ENCODE measurements around the gene ASTN2. TPM values are rescaled to one million over a fixed set of nuclear protein-coding genes. Genes with fewer than 3 reads are reported as not detected.
"Not testable (repeated sequence)": the region's sequence is repeated elsewhere in the genome, so short reads cannot be mapped to it uniquely, and the experiment has no call there.

The ASTN2 gene
- total RNA-seq, 3 donors from 2014 or later = 1.7 to 1.8 (median 1.7) TPM

DNA sequence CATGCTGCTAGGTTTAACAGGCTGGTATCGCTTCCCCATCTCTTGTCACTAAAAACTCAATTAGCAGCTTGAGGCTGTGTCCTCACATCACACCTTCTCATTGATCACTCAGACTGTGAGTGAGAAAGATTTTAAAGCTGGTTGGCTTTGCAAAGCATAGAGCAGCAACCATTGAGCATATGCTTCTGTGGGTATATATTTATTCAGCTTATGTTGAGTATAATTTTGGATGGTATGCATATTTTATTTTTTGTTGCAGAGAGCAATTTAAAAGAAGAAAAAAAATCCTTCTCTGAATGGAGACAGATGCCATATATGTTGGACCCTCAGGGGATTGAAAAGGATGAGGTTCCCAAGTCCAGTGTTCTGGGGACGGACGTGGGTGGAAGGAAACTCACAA is 565.1 kb downstream of the ASTN2 start:
- Mint-ChIP-seq H3K27me3 (ENCODE audit: low read depth) (no peaks in the 10 kb centered on the region), H3K4me1 (ENCODE audit: low read depth) (no peaks in the 10 kb centered on the region), H3K4me3 (no peak overlapping the region), H3K36me3 (ENCODE audit: insufficient read depth) (no peaks in the 10 kb centered on the region), H3K9me3 (no peaks in the 10 kb centered on the region)
- DNase-seq (no peak), ATAC-seq (no peak)

GRCh38 chr9:116844621-116845020 is 570.2 kb downstream of the ASTN2 start:
- no peak for DNase-seq
- no peak overlapping the region for H3K4me3 Mint-ChIP-seq
- no peaks in the 10 kb centered on the region for H3K36me3 Mint-ChIP-seq (ENCODE audit: insufficient read depth)
- no peaks in the 10 kb centered on the region for H3K27me3 Mint-ChIP-seq (ENCODE audit: low read depth)
- no peaks in the 10 kb centered on the region for H3K9me3 Mint-ChIP-seq
- ATAC-seq = no peak
- no peaks in the 10 kb centered on the region for H3K4me1 Mint-ChIP-seq (ENCODE audit: low read depth)

DNA sequence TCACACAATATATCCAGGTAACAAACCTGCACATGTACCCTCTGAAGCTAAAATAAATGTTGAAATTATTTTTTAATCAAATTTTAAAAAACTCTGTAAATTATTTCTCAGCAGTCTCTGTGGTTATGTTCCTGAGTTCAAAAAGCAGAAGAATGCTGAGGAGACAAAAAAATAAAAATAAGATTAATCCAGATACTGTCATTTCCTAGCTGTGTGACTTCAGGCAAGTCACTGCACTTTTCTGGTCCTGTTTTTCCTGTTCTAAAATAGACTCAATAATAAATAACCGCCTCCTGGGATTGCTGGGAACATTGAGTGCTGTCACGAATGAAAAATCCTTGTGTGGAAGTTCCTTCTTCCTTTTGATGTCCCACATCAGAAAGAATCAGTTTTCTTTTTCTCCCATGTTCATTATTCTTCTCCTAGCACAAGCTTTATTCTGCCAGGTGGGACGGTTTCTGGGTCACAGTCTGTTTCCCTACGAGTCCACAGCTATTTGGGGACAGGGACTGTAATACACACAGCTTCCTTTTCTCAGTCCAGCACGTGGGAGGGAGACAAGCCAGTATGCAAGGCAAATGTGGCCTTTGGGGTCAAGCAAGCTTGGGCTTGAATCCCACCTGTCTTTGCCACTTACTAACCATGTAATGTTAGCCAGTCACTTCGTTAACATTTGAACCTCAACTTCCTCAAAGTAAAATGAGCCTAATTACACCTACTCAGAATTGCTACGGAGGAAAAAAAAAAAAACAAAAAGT is 570.8 kb downstream of the ASTN2 start:
- ATAC-seq (no peak), DNase-seq (no peak)
- no peaks in the 10 kb centered on the region for H3K36me3 Mint-ChIP-seq (ENCODE audit: insufficient read depth)

DNA sequence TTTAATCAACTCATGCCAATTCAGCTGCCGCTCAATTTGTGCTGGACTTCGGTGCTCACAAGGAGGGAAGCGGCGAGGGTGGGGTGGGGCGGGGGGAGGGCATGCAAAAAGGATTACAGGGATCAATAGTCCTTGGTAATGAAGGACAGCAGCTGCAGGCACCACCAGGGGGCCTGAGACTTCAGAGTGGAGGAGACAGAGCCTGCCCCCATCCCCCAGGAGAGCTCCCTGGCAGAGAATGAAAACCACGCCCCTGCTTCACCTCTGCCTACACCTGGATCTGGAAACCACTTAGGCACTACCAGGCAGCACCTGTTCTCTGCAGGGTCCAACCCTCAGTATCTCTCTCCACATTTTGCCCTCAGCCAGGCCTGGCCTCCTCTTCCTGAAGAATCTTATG is 572.2 kb downstream of the ASTN2 start:
- Mint-ChIP-seq H3K4me1 (ENCODE audit: low read depth) (no peaks in the 10 kb centered on the region), H3K36me3 (ENCODE audit: insufficient read depth) (no peaks in the 10 kb centered on the region), H3K27me3 (ENCODE audit: low read depth) (no peaks in the 10 kb centered on the region), H3K4me3 (no peak overlapping the region), H3K9me3 (no peaks in the 10 kb centered on the region)
- ATAC-seq (no peak), DNase-seq (no peak)

More for the DNA sequence above, 570.8 kb downstream of the ASTN2 start:
- H3K27me3 Mint-ChIP-seq (ENCODE audit: low read depth) = no peaks in the 10 kb centered on the region
- no peaks in the 10 kb centered on the region for H3K9me3 Mint-ChIP-seq
- H3K4me3 Mint-ChIP-seq = no peak overlapping the region
- H3K4me1 Mint-ChIP-seq (ENCODE audit: low read depth) = no peaks in the 10 kb centered on the region

- H3K36me3 Mint-ChIP-seq (ENCODE audit: insufficient read depth); DNase-seq; H3K4me1 Mint-ChIP-seq (ENCODE audit: low read depth); H3K4me3 Mint-ChIP-seq; H3K27me3 Mint-ChIP-seq (ENCODE audit: low read depth); H3K9me3 Mint-ChIP-seq; ATAC-seq: not testable (repeated sequence)
Observed at GRCh38 chr9:116838468-116838867, 576.4 kb downstream of the ASTN2 start.

DNA sequence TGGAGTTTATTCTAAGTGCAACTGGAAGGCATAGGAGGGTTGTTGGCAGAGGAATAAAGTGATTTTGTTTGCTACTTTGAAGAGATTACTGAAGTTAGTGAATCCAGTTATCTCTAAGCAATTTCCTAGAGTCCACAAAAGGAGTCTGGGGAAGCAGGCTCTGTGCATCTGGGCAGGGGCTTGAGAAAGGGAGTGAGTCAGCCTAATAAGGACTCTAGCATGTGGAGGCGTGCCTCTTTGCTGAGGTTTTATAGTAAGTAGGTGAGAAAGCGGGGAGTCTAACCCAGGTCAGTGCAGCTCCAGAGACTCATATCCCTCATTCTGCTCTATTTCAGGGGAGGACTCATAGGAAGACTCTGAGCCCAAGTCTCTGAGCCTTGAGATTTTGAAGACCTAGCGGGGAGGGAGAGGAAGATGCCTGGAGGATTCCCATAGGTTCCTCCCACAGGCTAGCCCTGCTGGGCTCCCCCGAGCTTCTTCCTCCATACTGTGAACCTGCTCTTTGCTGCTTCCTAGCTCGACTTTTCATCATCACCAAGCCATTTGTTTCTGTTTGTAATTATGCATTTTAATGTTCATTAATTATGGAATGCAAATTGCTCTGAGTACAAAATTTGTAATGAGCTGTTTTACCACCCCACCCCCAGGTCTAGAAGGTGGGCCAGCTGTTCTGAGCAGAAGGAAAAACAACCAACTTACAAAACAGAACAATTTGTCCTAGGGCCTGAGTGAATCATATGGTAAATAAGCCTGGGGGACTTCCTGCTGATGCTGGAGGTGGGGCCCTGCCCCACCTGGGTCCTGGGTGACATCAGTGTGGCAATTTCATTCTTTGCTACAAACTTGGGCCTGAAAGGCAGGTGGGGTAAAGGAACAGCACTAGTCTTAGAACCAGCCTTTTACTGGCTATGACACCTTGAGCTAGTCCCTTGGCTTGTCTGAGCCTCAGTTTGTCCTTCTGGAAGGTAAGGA is 577.6 kb downstream of the ASTN2 start:
- peaks cover 2% of the 10 kb centered on the region for H3K27me3 Mint-ChIP-seq (ENCODE audit: low read depth)
- H3K36me3 Mint-ChIP-seq (ENCODE audit: insufficient read depth) = no peaks in the 10 kb centered on the region
- DNase-seq = no peak
- H3K4me3 Mint-ChIP-seq = no peak overlapping the region
- no peaks in the 10 kb centered on the region for H3K9me3 Mint-ChIP-seq
- ATAC-seq = no peak
- H3K4me1 Mint-ChIP-seq (ENCODE audit: low read depth) = no peaks in the 10 kb centered on the region

DNA sequence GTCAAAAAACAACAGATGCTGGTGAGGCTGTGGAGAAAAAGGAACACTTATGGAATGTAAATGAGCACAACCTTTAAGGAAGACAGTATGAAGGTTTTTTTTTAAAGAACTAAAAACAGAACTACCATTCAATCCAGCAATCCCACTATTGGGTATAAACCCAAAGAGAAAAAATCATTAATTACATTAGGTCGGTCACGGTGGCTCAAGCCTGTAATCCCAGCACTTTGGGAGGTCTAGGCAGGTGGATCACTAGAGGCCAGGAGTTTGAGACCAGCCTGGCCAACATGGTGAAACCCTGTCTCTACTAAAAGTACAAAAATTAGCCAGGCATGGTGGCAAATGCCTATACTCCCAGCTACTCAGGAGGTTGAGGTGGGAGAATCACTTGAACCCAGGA is 584.5 kb downstream of the ASTN2 start:
- not testable (repeated sequence) for H3K27me3 Mint-ChIP-seq (ENCODE audit: low read depth)

DNA sequence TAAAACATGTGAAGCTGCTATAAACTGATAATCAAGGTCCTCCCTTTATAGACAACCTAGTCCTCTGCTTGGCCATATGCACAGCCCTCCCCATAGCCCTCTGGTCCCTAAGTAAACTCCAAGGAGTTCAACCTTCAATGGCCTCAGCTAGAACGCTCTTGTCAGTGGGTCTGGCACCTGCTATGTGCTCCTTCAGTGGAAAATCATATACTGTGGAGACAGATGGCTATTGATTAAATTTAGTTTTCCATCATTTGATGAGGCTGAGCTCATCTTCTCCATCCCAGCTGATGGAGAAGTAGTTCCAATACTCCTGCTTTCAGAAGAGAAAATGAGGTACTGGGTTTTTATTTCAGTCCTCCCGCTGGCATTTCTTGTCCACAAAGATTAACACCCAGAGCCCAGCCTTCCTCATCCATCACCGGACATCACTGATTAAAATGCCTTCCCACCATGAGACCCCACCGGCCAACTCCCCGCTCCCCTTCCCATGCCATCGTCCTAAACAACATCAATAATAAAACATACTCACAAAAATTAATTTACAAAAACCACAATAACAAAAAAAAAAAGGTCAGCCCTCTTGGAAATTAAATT is 593.1 kb downstream of the ASTN2 start:
- Mint-ChIP-seq H3K9me3 (no peaks in the 10 kb centered on the region), H3K36me3 (ENCODE audit: insufficient read depth) (no peaks in the 10 kb centered on the region), H3K4me1 (ENCODE audit: low read depth) (no peaks in the 10 kb centered on the region), H3K4me3 (no peak overlapping the region), H3K27me3 (ENCODE audit: low read depth) (no peaks in the 10 kb centered on the region)
- DNase-seq = no peak
- ATAC-seq = no peak

More for the DNA sequence above, 584.5 kb downstream of the ASTN2 start:
- not testable (repeated sequence) for H3K4me1 Mint-ChIP-seq (ENCODE audit: low read depth); H3K4me3 Mint-ChIP-seq; ATAC-seq; H3K9me3 Mint-ChIP-seq; H3K36me3 Mint-ChIP-seq (ENCODE audit: insufficient read depth); DNase-seq

- Mint-ChIP-seq H3K4me1 (ENCODE audit: low read depth) (no peaks in the 10 kb centered on the region), H3K4me3 (no peak overlapping the region), H3K9me3 (no peaks in the 10 kb centered on the region), H3K27me3 (ENCODE audit: low read depth) (no peaks in the 10 kb centered on the region), H3K36me3 (ENCODE audit: insufficient read depth) (no peaks in the 10 kb centered on the region)
- ATAC-seq = no peak
- no peak for DNase-seq
Observed at GRCh38 chr9:116819116-116819515, 595.7 kb downstream of the ASTN2 start.

DNA sequence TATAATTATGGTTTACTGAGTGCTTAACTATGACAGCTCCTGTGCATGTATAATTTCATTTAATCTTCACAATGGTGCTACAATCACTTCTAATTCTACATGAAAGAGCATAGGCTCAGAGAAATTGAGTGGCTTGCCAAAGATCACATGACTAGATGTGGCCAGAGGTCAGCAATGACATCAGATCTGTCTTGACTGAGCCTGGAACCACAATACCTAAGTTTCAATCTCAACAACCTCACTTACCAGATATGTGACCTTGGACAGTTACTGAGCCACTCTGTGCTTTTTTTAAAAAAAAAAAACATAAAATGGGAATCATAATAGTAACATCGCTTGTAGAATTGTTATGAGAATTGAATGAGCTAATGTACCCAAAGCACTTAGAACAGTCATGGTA is 597.1 kb downstream of the ASTN2 start:
- ATAC-seq (no peak), DNase-seq (no peak)
- Mint-ChIP-seq H3K4me3 (no peak overlapping the region), H3K36me3 (ENCODE audit: insufficient read depth) (no peaks in the 10 kb centered on the region), H3K9me3 (no peaks in the 10 kb centered on the region), H3K27me3 (ENCODE audit: low read depth) (no peaks in the 10 kb centered on the region), H3K4me1 (ENCODE audit: low read depth) (no peaks in the 10 kb centered on the region)

GRCh38 chr9:116816484-116816883 is 598.4 kb downstream of the ASTN2 start:
- H3K9me3 Mint-ChIP-seq = no peaks in the 10 kb centered on the region
- H3K4me1 Mint-ChIP-seq (ENCODE audit: low read depth) = no peaks in the 10 kb centered on the region
- no peak overlapping the region for H3K4me3 Mint-ChIP-seq
- ATAC-seq (no peak), DNase-seq (no peak)
- H3K27me3 Mint-ChIP-seq (ENCODE audit: low read depth) = peaks cover 2% of the 10 kb centered on the region
- no peaks in the 10 kb centered on the region for H3K36me3 Mint-ChIP-seq (ENCODE audit: insufficient read depth)

DNA sequence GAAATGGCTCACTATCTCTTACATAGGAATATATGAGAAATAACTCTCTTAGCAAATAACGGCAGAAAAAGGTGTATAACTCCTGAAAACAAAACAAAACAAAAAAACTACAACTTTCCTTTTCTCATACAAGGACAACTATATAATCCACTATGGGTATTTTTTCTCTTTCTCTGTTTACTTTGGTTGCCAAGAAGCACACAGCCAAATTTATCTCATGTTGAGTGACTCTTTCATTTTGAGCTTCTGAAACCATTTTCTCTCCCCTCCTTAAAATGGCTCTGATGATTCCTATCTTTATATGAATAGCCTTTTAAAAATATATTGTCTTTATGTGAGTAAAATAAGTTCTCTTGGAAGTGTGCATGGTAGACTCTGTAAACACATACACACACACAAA is 599.0 kb downstream of the ASTN2 start:
- Mint-ChIP-seq H3K4me3 (no peak overlapping the region), H3K9me3 (no peaks in the 10 kb centered on the region), H3K4me1 (ENCODE audit: low read depth) (no peaks in the 10 kb centered on the region), H3K36me3 (ENCODE audit: insufficient read depth) (no peaks in the 10 kb centered on the region), H3K27me3 (ENCODE audit: low read depth) (peaks cover 2% of the 10 kb centered on the region)
- DNase-seq (no peak), ATAC-seq (no peak)

DNA sequence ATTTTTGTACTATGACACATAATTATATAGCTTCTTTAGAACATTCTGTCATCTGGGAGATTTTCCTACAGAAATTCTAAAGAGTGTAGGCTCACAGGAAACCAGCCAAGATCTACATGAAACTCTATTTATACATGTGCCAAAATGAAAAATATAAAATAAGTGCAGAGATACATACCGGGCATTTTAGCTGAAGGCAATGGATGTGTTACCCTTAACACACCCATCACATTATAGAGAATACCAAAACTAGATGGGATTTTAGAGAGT is 601.9 kb downstream of the ASTN2 start:
- no peaks in the 10 kb centered on the region for H3K9me3 Mint-ChIP-seq
- H3K36me3 Mint-ChIP-seq (ENCODE audit: insufficient read depth) = no peaks in the 10 kb centered on the region
- ATAC-seq (no peak), DNase-seq (no peak)
- no peaks in the 10 kb centered on the region for H3K4me1 Mint-ChIP-seq (ENCODE audit: low read depth)
- peaks cover 2% of the 10 kb centered on the region for H3K27me3 Mint-ChIP-seq (ENCODE audit: low read depth)
- no peak overlapping the region for H3K4me3 Mint-ChIP-seq

GRCh38 chr9:116812231-116813030 is 602.4 kb downstream of the ASTN2 start:
- Mint-ChIP-seq H3K4me3 (no peak overlapping the region), H3K4me1 (ENCODE audit: low read depth) (no peaks in the 10 kb centered on the region), H3K27me3 (ENCODE audit: low read depth) (peaks cover 2% of the 10 kb centered on the region), H3K9me3 (no peaks in the 10 kb centered on the region), H3K36me3 (ENCODE audit: insufficient read depth) (no peaks in the 10 kb centered on the region)
- DNase-seq = no peak
- ATAC-seq = no peak
